SU-DHL-6 (cell line): ENCODE results near the gene NAMPT.

Source experiments
- CTCF ChIP-seq: fragments of 200-600 bp; sonication (generic); IDR thresholded peaks from one replicate; pipeline ENCODE4 v1.5.1; 2017; ENCODE audit warnings: antibody characterized with exemption, mild to moderate bottlenecking, low read length, moderate library complexity; ENCODE audit not compliant: insufficient read depth, poor library complexity, severe bottlenecking
- EZH2phosphoT487 ChIP-seq: fragments of 200-600 bp; sonication (generic), shearing (Covaris generic); conservative IDR thresholded peaks from 2 replicates; pipeline ENCODE4 v1.6.1; 2018; ENCODE audit warnings: mild to moderate bottlenecking, antibody characterized with exemption, low read length, moderate library complexity, mixed read lengths

- TF ChIP-seq CTCF (no peak), EZH2phosphoT487 (no peak)
These were observed 11.6 kb downstream of the NAMPT start for GRCh38 chr7:106273009-106273668.
